Calu3 (cell line): ENCODE data around the gene CCDC180. TPM values are rescaled to one million over a fixed set of nuclear protein-coding genes. Genes with fewer than 3 reads are reported as not detected.

Source experiments
- BruUV-seq: library from RNA; stranded (reverse); fragments of 400-500 nt; replicated peaks from 2 replicates; lab custom pipeline; 2021; lab: Mats Ljungman, UMichigan
- CTCF ChIA-PET: fragments of 300-600 bp; sonication (Branson Sonifier 250); formaldehyde crosslinking; loops from one replicate; lab custom pipeline; 2022; ENCODE audit warnings: antibody characterized with exemption; lab: Charles Lee
- DNase-seq: peaks from one replicate; pipeline ENCODE4 v3.0.0; 2022
- H3K27ac Mint-ChIP-seq: one replicate; pipeline ENCODE4 v1.8.0; 2022; ENCODE audit warnings: mixed read lengths; ENCODE audit not compliant: unreplicated experiment
- H3K27me3 Mint-ChIP-seq: one replicate; pipeline ENCODE4 v1.8.0; 2022; ENCODE audit warnings: mixed read lengths; ENCODE audit not compliant: unreplicated experiment
- H3K36me3 Mint-ChIP-seq: one replicate; pipeline ENCODE4 v1.8.0; 2022; ENCODE audit warnings: mild to moderate bottlenecking, moderate library complexity, mixed read lengths; ENCODE audit not compliant: insufficient read depth, unreplicated experiment
- H3K4me1 Mint-ChIP-seq: one replicate; pipeline ENCODE4 v1.8.0; 2022; ENCODE audit warnings: mild to moderate bottlenecking, low read depth, mixed read lengths; ENCODE audit not compliant: unreplicated experiment
- H3K4me3 Mint-ChIP-seq: one replicate; pipeline ENCODE4 v1.8.0; 2022; ENCODE audit warnings: mild to moderate bottlenecking, low read depth, moderate library complexity, mixed read lengths; ENCODE audit not compliant: unreplicated experiment
- H3K9me3 Mint-ChIP-seq: one replicate; pipeline ENCODE4 v1.8.0; 2022; ENCODE audit warnings: low read depth, mixed read lengths; ENCODE audit not compliant: unreplicated experiment
- CTCF ChIP-seq: fragments of 200-600 bp; IDR thresholded peaks from one replicate; pipeline ENCODE4 v1.8.0; 2022; ENCODE audit warnings: antibody characterized with exemption; ENCODE audit not compliant: unreplicated experiment
- intact Hi-C: fragments of 100-400 bp; cut with micrococcal nuclease; formaldehyde crosslinking; loops from one replicate; pipeline ENCODE4 v1.10.0; 2022; ENCODE audit not compliant: unreplicated experiment
- total RNA-seq: library from RNA; stranded (reverse); gene quantifications from 2 replicates; pipeline ENCODE4 v1.2.3, GENCODE V29; 2022

CCDC180 gene
- total RNA-seq, 1 experiment from 2014 or later: 3.0 TPM

- Mint-ChIP-seq H3K36me3 (no peaks in the 10 kb centered on the region), H3K27me3 (no peaks in the 10 kb centered on the region), H3K4me3 (no peak overlapping the region), H3K27ac (no peak overlapping the region), H3K4me1 (no peaks in the 10 kb centered on the region), H3K9me3 (no peaks in the 10 kb centered on the region)
- intact Hi-C loops: no loop called here
- TF ChIP-seq CTCF: no peak
- CTCF ChIA-PET: no interaction called here
- DNase-seq: no peak
- BruUV-seq: no TSS peak
Measured at GRCh38 chr9:97316904-97317303, 9.4 kb downstream of the CCDC180 start.

- Mint-ChIP-seq H3K4me3 (no peak overlapping the region), H3K9me3 (no peaks in the 10 kb centered on the region), H3K36me3 (no peaks in the 10 kb centered on the region), H3K4me1 (no peaks in the 10 kb centered on the region), H3K27ac (no peak overlapping the region), H3K27me3 (no peaks in the 10 kb centered on the region)
- CTCF ChIA-PET: no interaction called here
- DNase-seq: no peak
- intact Hi-C loops: no loop called here
- BruUV-seq: no TSS peak
- no peak for TF ChIP-seq CTCF
Measured at GRCh38 chr9:97318433-97318832, 11.0 kb downstream of the CCDC180 start.

GRCh38 chr9:97319395-97319794 lies 11.9 kb downstream of the CCDC180 start:
- CTCF ChIA-PET: no interaction called here

DNA sequence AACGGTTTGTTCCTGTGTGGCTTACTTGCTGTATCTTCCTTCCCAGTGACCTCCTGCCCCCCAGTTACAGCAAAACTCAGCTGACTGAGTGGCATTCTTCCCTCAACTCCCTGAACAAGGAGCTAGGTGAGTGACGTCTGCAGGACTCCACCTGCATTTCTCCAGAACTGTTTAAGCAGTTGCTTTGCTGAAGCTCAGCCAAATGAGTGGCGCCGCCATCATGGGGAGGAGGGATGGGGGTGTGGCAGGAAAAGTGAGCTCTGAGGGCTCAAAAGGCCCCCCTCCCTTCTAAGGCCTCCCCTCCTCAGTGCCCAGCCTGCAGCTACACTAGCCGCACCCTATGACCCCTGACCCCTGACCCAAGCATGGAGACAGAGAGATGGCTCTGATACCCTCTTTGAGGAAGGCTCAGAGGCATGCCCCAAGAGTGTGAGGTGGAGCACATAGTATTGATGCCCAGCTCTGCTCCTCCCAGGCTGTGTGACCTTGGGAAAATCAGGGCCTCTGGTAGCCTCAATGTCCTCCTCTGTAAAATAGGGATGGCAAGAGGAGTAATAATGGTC lies 12.7 kb downstream of the CCDC180 start:
- DNase-seq: no peak
- H3K4me1 Mint-ChIP-seq: no peaks in the 10 kb centered on the region
- no peaks in the 10 kb centered on the region for H3K27me3 Mint-ChIP-seq
- intact Hi-C loops: no loop called here
- no peaks in the 10 kb centered on the region for H3K36me3 Mint-ChIP-seq
- H3K4me3 Mint-ChIP-seq: no peak overlapping the region
- no peak for TF ChIP-seq CTCF
- CTCF ChIA-PET: interaction anchor here (0.8 kb wide), 1 partner anchor 22 kb away, joined by 3 read pairs; no protein-coding TSS in a partner anchor
- no peaks in the 10 kb centered on the region for H3K9me3 Mint-ChIP-seq
- BruUV-seq: no TSS peak
- H3K27ac Mint-ChIP-seq: no peak overlapping the region

More at GRCh38 chr9:97319395-97319794, 11.9 kb downstream of the CCDC180 start:
- H3K9me3 Mint-ChIP-seq: no peaks in the 10 kb centered on the region
- TF ChIP-seq CTCF: no peak
- intact Hi-C loops: no loop called here
- no peaks in the 10 kb centered on the region for H3K36me3 Mint-ChIP-seq
- no peaks in the 10 kb centered on the region for H3K4me1 Mint-ChIP-seq
- H3K4me3 Mint-ChIP-seq: no peak overlapping the region
- H3K27ac Mint-ChIP-seq: no peak overlapping the region
- no peak for DNase-seq
- no TSS peak for BruUV-seq
- H3K27me3 Mint-ChIP-seq: no peaks in the 10 kb centered on the region
